NCI-H524 treated with DMSO at 0.1 percent for 48 hours (cell line): ENCODE data around the gene APOF.
"Not testable (repeated sequence)": the region's sequence is repeated elsewhere in the genome, so short reads cannot be mapped to it uniquely, and the experiment has no call there.

Experiments used
- DNase-seq: peaks from one replicate; lab custom pipeline; 2025; lab: John Stamatoyannopoulos, UW

The APOF gene

GRCh38 chr12:56332512-56333196 lies 30.0 kb downstream of the APOF start:
- DNase-seq = no peak

- DNase-seq = no peak
Measured at GRCh38 chr12:56330936-56331490, 31.6 kb downstream of the APOF start.

GRCh38 chr12:56326533-56326932 lies 36.1 kb downstream of the APOF start:
- DNase-seq = no peak

GRCh38 chr12:56326126-56326525 lies 36.5 kb downstream of the APOF start:
- no peak for DNase-seq

GRCh38 chr12:56324206-56324605 lies 38.5 kb downstream of the APOF start:
- DNase-seq = no peak

GRCh38 chr12:56321610-56322009 lies 41.0 kb downstream of the APOF start:
- not testable (repeated sequence) for DNase-seq

GRCh38 chr12:56321027-56321426 lies 41.6 kb downstream of the APOF start:
- no peak for DNase-seq

GRCh38 chr12:56317675-56318074 lies 45.0 kb downstream of the APOF start:
- no peak for DNase-seq

- DNase-seq = peak; percentile 95
Measured at GRCh38 chr12:56315622-56316473, 46.8 kb downstream of the APOF start, which contains the start of gene CNPY2. Gene CNPY2, minus strand, starts transcription at chr12:56315988. Its CDS starts 771 bp downstream, at chr12:56315217.

- DNase-seq = no peak
Measured at GRCh38 chr12:56315249-56315621, 47.4 kb downstream of the APOF start.

- no peak for DNase-seq
Measured at GRCh38 chr12:56311003-56311402, 51.7 kb downstream of the APOF start.
